ENCODE data around the gene LRRC27. TPM values are rescaled to one million over a fixed set of nuclear protein-coding genes. Genes with fewer than 3 reads are reported as not detected.

The LRRC27 gene
- total RNA-seq, 6 donors from 2014 or later = 7.4 to 110 (median 15.1) TPM

GRCh38 chr10:132412316-132413192, 80.6 kb downstream of the LRRC27 start:
- H3K27ac ChIP-seq = peak overlapping the region; percentile 82 to 93 (median 90)
- peak in 1 of 2 donors; percentile 70 for DNase-seq

GRCh38 chr10:132413226-132414205, 81.5 kb downstream of the LRRC27 start:
- Histone ChIP-seq H3K27ac (peak overlapping the region; percentile 82 to 93 (median 90)), H3K36me3 (peaks cover 0 to 10% (median 3%) of the 10 kb centered on the region in 4 donors), H3K27me3 (no peaks in the 10 kb centered on the region), H3K9me3 (no peaks in the 10 kb centered on the region), H3K4me3 (no peak overlapping the region), H3K4me1 (peaks cover 60 to 87% (median 75%) of the 10 kb centered on the region in 4 donors)
- ATAC-seq (ENCODE audit: low FRiP score in 2 of 2) = no peak
- TF ChIP-seq POLR2AphosphoS5 (IDR thresholded peaks at IDR 0.05) (peak in 1 of 2 donors; percentile 23), CTCF (IDR thresholded peaks at IDR 0.05) (no peak)
- 72 to 76% methylated on average over 31 to 32 of the region's 32 CpGs for WGBS, 2 donors
- DNase-seq = peak in 1 of 2 donors; percentile 63

More at GRCh38 chr10:132412316-132413192, 80.6 kb downstream of the LRRC27 start:
- WGBS, 2 donors = 69 to 73% methylated on average over 18 to 29 of the region's 29 CpGs
- Histone ChIP-seq H3K9me3 (no peaks in the 10 kb centered on the region), H3K27me3 (no peaks in the 10 kb centered on the region), H3K36me3 (peaks cover 0 to 7% (median 3%) of the 10 kb centered on the region in 4 donors), H3K4me3 (no peak overlapping the region), H3K4me1 (peaks cover 60 to 87% (median 75%) of the 10 kb centered on the region in 4 donors)
- TF ChIP-seq POLR2A (IDR thresholded peaks at IDR 0.05) = no peak
- no peak for TF ChIP-seq EP300 (IDR thresholded peaks at IDR 0.05)
- no peak for TF ChIP-seq CTCF (IDR thresholded peaks at IDR 0.05)
- TF ChIP-seq POLR2AphosphoS5 (IDR thresholded peaks at IDR 0.05) = no peak
- no peak for ATAC-seq (ENCODE audit: low FRiP score in 2 of 2)

DNA sequence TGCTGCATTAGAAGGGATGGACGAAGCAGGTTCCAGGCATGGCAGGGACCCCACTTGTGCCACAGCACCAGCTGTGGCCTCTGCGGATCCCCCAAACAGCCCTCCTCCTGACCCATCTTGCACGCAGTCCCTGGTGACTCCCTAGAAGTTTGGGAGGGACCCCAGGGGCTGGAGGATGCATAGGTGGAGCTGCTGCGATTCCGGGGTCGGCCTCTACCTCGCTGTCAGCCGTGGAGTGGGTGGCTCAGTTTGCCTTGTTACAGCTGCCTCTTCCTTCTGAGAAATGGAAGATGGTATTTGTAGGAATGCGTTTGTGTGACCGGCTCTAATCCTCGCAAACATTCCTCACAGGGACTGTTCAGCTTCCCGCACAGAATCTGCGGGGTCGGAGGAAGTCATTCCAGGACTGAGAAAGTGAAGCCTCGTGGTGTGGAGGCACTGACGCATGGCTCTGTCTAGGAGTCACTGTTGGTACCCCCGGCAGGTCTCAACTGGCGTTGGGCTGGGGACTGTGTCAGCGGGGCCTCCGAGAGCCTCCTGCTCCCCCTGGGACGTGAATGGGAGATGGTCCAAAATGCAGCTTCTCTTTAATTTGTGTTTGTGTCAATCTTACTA, 82.5 kb downstream of the LRRC27 start:
- TF ChIP-seq CTCF (IDR thresholded peaks at IDR 0.05) (no peak), POLR2A (IDR thresholded peaks at IDR 0.05) (no peak), POLR2AphosphoS5 (IDR thresholded peaks at IDR 0.05) (no peak), EP300 (IDR thresholded peaks at IDR 0.05) (no peak)
- Histone ChIP-seq H3K27me3 (no peaks in the 10 kb centered on the region), H3K9me3 (no peaks in the 10 kb centered on the region), H3K27ac (peak overlapping the region in 2 of 4 donors; percentile 82 to 92), H3K4me3 (no peak overlapping the region), H3K36me3 (peaks cover 0 to 10% (median 3%) of the 10 kb centered on the region in 4 donors), H3K4me1 (peaks cover 60 to 87% (median 74%) of the 10 kb centered on the region in 4 donors)
- DNase-seq (peak in 1 of 2 donors; percentile 38), ATAC-seq (ENCODE audit: low FRiP score in 2 of 2) (no peak)
- WGBS, 2 donors = 88 to 91% methylated on average over 21 of the region's 21 CpGs

GRCh38 chr10:132415255-132415654, 83.3 kb downstream of the LRRC27 start:
- H3K9me3 ChIP-seq = no peaks in the 10 kb centered on the region
- no peak for TF ChIP-seq CTCF (IDR thresholded peaks at IDR 0.05)
- TF ChIP-seq EP300 (IDR thresholded peaks at IDR 0.05) = no peak
- TF ChIP-seq POLR2A (IDR thresholded peaks at IDR 0.05) = no peak
- no peak for TF ChIP-seq POLR2AphosphoS5 (IDR thresholded peaks at IDR 0.05)
- peaks cover 64 to 87% (median 77%) of the 10 kb centered on the region in 4 donors for H3K4me1 ChIP-seq
- H3K36me3 ChIP-seq = peaks cover 0 to 10% (median 3%) of the 10 kb centered on the region in 4 donors
- peak in 1 of 2 donors; percentile 5 for DNase-seq
- no peak for ATAC-seq (ENCODE audit: low FRiP score in 2 of 2)
- 84 to 94% methylated on average over 5 of the region's 5 CpGs for WGBS, 2 donors
- H3K4me3 ChIP-seq = no peak overlapping the region
- H3K27me3 ChIP-seq = no peaks in the 10 kb centered on the region
- peak overlapping the region in 2 of 4 donors; percentile 6 to 92 for H3K27ac ChIP-seq
